Hindlimb muscle (tissue), 1 donor: ENCODE data around the gene PUM1. TPM values are rescaled to one million over a fixed set of nuclear protein-coding genes. Genes with fewer than 3 reads are reported as not detected.
"Not testable (repeated sequence)": the region's sequence is repeated elsewhere in the genome, so short reads cannot be mapped to it uniquely, and the experiment has no call there.

Experiments used
- DNase-seq: peaks from one replicate; pipeline ENCODE4 v3.0.0-alpha.2; 2013
- polyA plus RNA-seq: library from polyadenylated mRNA; unstranded; fragments of 120-200 nt; gene quantifications from one replicate; pipeline ENCODE4 v1.2.1, GENCODE V29; 2013; ENCODE audit not compliant: insufficient read length

PUM1 gene
- polyA plus RNA-seq, 1 donor, result 60.9 TPM

- DNase-seq, result no peak
These were observed 73.5 kb downstream of the PUM1 start for GRCh38 chr1:30991862-30992606.

GRCh38 chr1:30990591-30990990, 74.9 kb downstream of the PUM1 start:
- DNase-seq, result no peak

- no peak for DNase-seq
These were observed 77.5 kb downstream of the PUM1 start for GRCh38 chr1:30988045-30988444.

GRCh38 chr1:30986755-30987154, 78.8 kb downstream of the PUM1 start:
- DNase-seq, result no peak

- DNase-seq, result no peak
These were observed 80.5 kb downstream of the PUM1 start for GRCh38 chr1:30984991-30985503.

GRCh38 chr1:30984165-30984889, 81.2 kb downstream of the PUM1 start:
- DNase-seq, result no peak

- DNase-seq, result no peak
These were observed 82.6 kb downstream of the PUM1 start for GRCh38 chr1:30982937-30983336.

- DNase-seq, result no peak
These were observed 83.1 kb downstream of the PUM1 start for GRCh38 chr1:30982431-30982830.

GRCh38 chr1:30981172-30981571, 84.3 kb downstream of the PUM1 start:
- DNase-seq, result peak; percentile 18

GRCh38 chr1:30977511-30977910, 88.0 kb downstream of the PUM1 start:
- DNase-seq, result no peak

GRCh38 chr1:30977105-30977504, 88.4 kb downstream of the PUM1 start:
- no peak for DNase-seq

- DNase-seq, result no peak
These were observed 89.4 kb downstream of the PUM1 start for GRCh38 chr1:30976143-30976542.

GRCh38 chr1:30975217-30975616, 90.3 kb downstream of the PUM1 start:
- DNase-seq, result no peak

- DNase-seq, result no peak
These were observed 91.0 kb downstream of the PUM1 start for GRCh38 chr1:30974536-30974935.

GRCh38 chr1:30972349-30972748, 93.2 kb downstream of the PUM1 start:
- DNase-seq, result not testable (repeated sequence)

- no peak for DNase-seq
These were observed 94.0 kb downstream of the PUM1 start for GRCh38 chr1:30971496-30971895.

- DNase-seq, result no peak
These were observed 95.6 kb downstream of the PUM1 start for GRCh38 chr1:30969903-30970302.

- DNase-seq, result no peak
These were observed 97.1 kb downstream of the PUM1 start for GRCh38 chr1:30968220-30968971.

- DNase-seq, result no peak
These were observed 98.7 kb downstream of the PUM1 start for GRCh38 chr1:30966690-30967369.

- DNase-seq, result no peak
These were observed 99.5 kb downstream of the PUM1 start for GRCh38 chr1:30965924-30966599.

- DNase-seq, result no peak
These were observed 100.8 kb downstream of the PUM1 start for GRCh38 chr1:30964706-30965105.
